IgD-negative memory B cell (primary cell): ENCODE data around the gene ST6GAL2. TPM values are rescaled to one million over a fixed set of nuclear protein-coding genes. Genes with fewer than 3 reads are reported as not detected.

Source experiments
- H3K27ac Mint-ChIP-seq, 3 donors: one replicate each; pipeline ENCODE4 v1.8.0; 2020 to 2022; ENCODE audit warnings: mild to moderate bottlenecking in 3 of 3, mixed read lengths in 3 of 3, moderate library complexity in 1 of 3
- H3K27me3 Mint-ChIP-seq: one replicate; pipeline ENCODE4 v1.8.0; 2021; ENCODE audit warnings: mixed read lengths
- H3K36me3 Mint-ChIP-seq: one replicate; pipeline ENCODE4 v1.8.0; 2020; ENCODE audit warnings: mild to moderate bottlenecking, mixed read lengths
- H3K4me1 Mint-ChIP-seq, 3 donors: one replicate each; pipeline ENCODE4 v1.8.0; 2020 to 2022; ENCODE audit warnings: mixed read lengths in 3 of 3, mild to moderate bottlenecking in 1 of 3
- H3K4me3 Mint-ChIP-seq, 4 donors: one replicate each; pipeline ENCODE4 v1.8.0; 2020 to 2022; ENCODE audit warnings: mild to moderate bottlenecking in 4 of 4, mixed read lengths in 4 of 4, moderate library complexity in 3 of 4
- H3K9me3 Mint-ChIP-seq, 3 donors: one replicate each; pipeline ENCODE4 v1.8.0; 2020 to 2021; ENCODE audit warnings: mixed read lengths in 3 of 3, mild to moderate bottlenecking in 1 of 3
- polyA plus RNA-seq: library from polyadenylated mRNA; unstranded; fragments of 300-500 nt; fragmentation: Illumina TruSeq; gene quantifications from one replicate; pipeline ENCODE4 v1.2.3, GENCODE V29; 2021

The ST6GAL2 gene, protein sequence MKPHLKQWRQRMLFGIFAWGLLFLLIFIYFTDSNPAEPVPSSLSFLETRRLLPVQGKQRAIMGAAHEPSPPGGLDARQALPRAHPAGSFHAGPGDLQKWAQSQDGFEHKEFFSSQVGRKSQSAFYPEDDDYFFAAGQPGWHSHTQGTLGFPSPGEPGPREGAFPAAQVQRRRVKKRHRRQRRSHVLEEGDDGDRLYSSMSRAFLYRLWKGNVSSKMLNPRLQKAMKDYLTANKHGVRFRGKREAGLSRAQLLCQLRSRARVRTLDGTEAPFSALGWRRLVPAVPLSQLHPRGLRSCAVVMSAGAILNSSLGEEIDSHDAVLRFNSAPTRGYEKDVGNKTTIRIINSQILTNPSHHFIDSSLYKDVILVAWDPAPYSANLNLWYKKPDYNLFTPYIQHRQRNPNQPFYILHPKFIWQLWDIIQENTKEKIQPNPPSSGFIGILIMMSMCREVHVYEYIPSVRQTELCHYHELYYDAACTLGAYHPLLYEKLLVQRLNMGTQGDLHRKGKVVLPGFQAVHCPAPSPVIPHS
- not detected for polyA plus RNA-seq

DNA sequence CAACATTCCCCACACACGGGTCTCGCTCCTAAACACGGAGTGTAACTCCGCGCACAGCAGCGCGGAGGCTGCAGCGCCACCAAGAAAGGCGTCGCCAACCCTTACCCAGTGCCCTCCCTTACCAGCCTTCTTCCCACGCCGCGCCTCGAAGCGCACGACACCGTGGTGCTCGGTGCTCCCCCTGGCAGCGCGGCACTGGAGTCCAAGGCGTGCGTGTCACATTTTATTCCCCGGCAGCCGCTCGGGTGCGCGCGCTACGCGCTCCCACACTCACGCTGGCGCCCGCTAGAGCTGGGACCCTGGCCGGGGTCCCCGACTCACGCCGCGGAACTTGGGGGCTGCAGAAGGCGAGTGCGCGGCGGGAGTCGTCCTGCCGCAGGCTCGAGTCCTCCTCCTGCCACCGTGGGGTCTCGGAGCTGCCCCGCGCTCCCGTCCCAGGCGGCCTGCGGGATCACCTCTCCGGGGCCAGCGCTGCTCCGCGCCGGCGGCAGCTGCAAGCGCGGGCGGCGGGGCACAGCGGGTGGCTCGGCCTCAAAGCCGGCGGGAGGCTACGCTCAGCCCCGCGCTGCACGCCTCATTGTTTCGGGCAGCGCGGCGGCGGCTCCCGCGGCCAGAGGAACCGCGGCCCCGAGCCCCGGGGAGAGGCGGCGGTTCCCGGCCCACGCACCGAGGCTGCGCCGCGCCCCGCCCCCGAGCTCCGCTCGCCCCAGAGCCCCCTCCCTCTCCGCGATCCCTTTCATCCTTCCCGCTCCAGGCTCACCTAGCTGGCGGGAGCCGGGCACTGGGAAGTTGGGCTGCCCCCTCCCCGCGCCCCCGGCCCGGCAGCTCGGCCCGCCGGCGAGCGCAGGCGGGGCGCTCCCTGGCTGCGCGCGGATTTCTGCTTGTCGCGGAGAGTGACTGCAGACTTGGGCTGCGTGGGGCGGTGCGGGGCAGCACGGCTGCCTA, at the start of gene ST6GAL2:
TSS of gene ST6GAL2 (minus strand) at position 197 of the 945 bp plus-strand sequence. CDS start 42,190 bp downstream, outside the sequence.
- Mint-ChIP-seq H3K36me3 (peaks cover 2% of the 10 kb centered on the region), H3K27ac (no peak within 1 kb of the TSS), H3K27me3 (peaks cover 18% of the 10 kb centered on the region), H3K9me3 (no peaks in the 10 kb centered on the region), H3K4me3 (peak within 1 kb of the TSS in 1 of 4 donors; percentile 49), H3K4me1 (no peaks in the 10 kb centered on the region)

DNA sequence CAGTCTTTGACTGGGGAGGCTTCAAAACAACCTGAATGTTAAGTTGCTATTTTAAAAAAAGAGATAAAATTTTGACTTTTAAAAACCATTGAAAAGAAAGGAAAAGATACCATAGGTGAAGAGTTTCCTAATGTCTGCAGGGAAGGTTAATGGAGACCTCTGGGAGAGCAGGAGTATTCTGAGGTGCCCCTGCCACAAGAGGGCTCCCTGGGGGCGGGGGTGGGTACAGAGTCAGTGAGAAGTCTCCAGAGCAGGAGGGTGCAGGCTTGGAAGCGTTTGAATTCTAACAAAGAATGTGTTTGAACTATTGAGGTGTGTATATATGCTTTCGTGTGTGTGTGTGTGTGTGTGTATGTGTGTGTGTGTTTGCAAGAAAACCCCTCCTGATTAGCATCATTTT, 46.7 kb upstream of the ST6GAL2 start:
- Mint-ChIP-seq H3K4me1 (no peaks in the 10 kb centered on the region), H3K36me3 (no peaks in the 10 kb centered on the region), H3K27me3 (no peaks in the 10 kb centered on the region), H3K4me3 (no peak overlapping the region), H3K9me3 (peaks cover 3 to 5% (median 3%) of the 10 kb centered on the region in 3 donors), H3K27ac (no peak overlapping the region)

- no peaks in the 10 kb centered on the region for H3K36me3 Mint-ChIP-seq
- H3K4me3 Mint-ChIP-seq = no peak overlapping the region
- no peak overlapping the region for H3K27ac Mint-ChIP-seq
- H3K27me3 Mint-ChIP-seq = no peaks in the 10 kb centered on the region
- peaks cover 3 to 9% (median 5%) of the 10 kb centered on the region in 3 donors for H3K9me3 Mint-ChIP-seq
- no peaks in the 10 kb centered on the region for H3K4me1 Mint-ChIP-seq
Measured at GRCh38 chr2:106931717-106932335, 45.9 kb upstream of the ST6GAL2 start.

DNA sequence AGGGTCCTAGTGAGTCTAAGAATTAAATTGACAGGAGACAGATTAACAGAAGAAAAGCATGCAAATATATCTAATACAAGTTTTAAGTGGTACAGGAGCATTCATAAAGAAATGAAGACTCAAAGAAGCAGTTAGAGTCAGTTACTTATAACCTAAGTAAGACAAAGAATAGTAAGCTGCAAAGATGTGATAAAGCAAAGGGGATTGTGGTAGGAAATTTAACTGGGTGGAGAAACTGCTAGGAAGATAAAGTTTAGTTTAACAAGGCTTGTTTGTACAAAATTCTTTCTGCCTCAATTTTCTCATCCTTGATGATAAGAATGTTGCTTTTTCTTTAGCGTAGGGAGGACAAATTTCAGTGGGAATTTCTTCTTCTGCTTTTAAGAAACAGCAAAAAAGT, 35.5 kb upstream of the ST6GAL2 start:
- H3K4me1 Mint-ChIP-seq = no peaks in the 10 kb centered on the region
- no peak overlapping the region for H3K27ac Mint-ChIP-seq
- no peaks in the 10 kb centered on the region for H3K36me3 Mint-ChIP-seq
- no peaks in the 10 kb centered on the region for H3K27me3 Mint-ChIP-seq
- H3K9me3 Mint-ChIP-seq = peaks cover 2 to 29% (median 3%) of the 10 kb centered on the region in 3 donors
- no peak overlapping the region for H3K4me3 Mint-ChIP-seq

DNA sequence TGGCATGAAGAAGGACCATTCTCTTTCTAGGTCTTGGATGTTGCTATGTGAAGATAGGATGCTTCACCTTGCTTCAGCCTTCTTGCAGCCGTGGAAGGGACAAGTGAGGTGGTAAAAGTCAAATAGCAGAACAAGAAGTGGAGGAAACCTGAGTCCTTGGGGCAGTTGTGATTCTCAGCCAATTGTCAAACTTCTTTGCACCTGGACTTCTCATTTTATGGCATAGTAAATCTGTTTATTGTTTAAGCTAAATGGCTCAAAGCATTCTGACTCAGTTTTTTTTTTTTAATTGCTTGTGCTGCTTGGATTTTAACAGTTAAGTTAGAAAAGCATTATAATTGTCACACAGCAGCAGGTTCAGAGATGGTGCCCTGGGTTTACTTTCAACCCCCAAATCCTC, 33.0 kb upstream of the ST6GAL2 start:
- Mint-ChIP-seq H3K27ac (no peak overlapping the region), H3K4me3 (no peak overlapping the region), H3K36me3 (no peaks in the 10 kb centered on the region), H3K4me1 (no peaks in the 10 kb centered on the region), H3K27me3 (no peaks in the 10 kb centered on the region), H3K9me3 (peaks cover 0 to 21% (median 3%) of the 10 kb centered on the region in 3 donors)

DNA sequence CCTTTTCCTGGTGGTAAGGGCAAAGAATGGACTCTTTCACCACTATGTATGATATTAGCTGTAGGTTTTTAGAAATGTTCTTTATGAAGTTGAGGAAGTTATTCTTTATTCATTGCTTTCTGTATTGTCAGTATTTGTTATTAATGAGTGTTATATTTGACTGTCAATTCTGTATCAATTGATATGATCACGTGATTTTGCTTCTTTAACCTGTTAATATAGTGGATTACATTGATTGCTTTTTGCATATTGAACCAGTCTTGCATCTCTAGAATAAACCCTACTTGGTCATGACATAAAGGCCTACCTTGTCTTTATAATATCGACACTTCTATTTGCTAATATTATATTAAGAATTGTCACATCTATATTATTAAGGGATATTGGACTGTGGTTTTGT, 18.3 kb upstream of the ST6GAL2 start:
- H3K27me3 Mint-ChIP-seq = no peaks in the 10 kb centered on the region

DNA sequence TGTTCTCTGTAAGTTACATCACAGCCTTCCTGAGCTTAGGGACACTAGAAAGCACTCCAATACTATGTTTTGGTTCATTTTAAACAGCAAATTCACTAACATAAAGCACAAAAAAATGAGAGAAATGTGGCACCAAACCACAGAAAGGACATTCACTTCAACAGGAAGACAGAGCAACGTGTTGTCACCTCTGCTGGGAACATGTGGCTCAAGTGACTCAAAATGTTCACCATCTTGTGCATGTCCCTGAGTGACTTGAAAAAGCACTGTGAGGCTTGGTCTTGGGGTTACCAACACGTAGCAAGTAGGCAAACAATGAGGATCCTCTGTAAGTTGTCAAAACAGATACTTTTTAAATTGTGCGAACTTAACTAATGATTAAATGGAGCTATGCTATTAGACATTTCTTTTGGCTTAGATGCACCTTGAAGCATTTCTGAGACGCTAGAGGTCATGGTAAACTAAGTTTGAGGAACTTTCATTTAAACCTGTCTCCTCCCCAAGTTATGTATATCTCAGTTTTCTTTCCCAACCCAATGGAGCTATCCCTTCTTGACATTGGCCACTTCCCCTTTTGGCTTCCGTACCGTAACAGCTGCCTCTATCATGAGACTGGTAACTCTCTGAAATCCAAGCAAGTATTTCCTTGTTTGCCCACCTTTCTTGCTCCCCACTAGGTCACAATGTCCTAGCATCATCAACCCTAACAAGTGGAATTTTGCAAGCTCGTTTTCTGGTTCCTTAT, 14.0 kb upstream of the ST6GAL2 start:
- Mint-ChIP-seq H3K27ac (no peak overlapping the region), H3K4me1 (no peaks in the 10 kb centered on the region), H3K36me3 (no peaks in the 10 kb centered on the region), H3K4me3 (no peak overlapping the region), H3K27me3 (no peaks in the 10 kb centered on the region), H3K9me3 (peaks cover 5 to 9% (median 5%) of the 10 kb centered on the region in 3 donors)

More for the DNA sequence above, 18.3 kb upstream of the ST6GAL2 start:
- no peak overlapping the region for H3K27ac Mint-ChIP-seq
- H3K36me3 Mint-ChIP-seq = no peaks in the 10 kb centered on the region
- no peak overlapping the region for H3K4me3 Mint-ChIP-seq
- H3K9me3 Mint-ChIP-seq = peaks cover 0 to 9% (median 5%) of the 10 kb centered on the region in 3 donors
- no peaks in the 10 kb centered on the region for H3K4me1 Mint-ChIP-seq

GRCh38 chr2:106894545-106894944, 8.6 kb upstream of the ST6GAL2 start:
- no peaks in the 10 kb centered on the region for H3K36me3 Mint-ChIP-seq
- peaks cover 0 to 9% (median 2%) of the 10 kb centered on the region in 3 donors for H3K9me3 Mint-ChIP-seq
- no peaks in the 10 kb centered on the region for H3K4me1 Mint-ChIP-seq
- H3K4me3 Mint-ChIP-seq = peak overlapping the region in 1 of 4 donors; percentile 5
- no peak overlapping the region for H3K27ac Mint-ChIP-seq
- H3K27me3 Mint-ChIP-seq = no peaks in the 10 kb centered on the region

DNA sequence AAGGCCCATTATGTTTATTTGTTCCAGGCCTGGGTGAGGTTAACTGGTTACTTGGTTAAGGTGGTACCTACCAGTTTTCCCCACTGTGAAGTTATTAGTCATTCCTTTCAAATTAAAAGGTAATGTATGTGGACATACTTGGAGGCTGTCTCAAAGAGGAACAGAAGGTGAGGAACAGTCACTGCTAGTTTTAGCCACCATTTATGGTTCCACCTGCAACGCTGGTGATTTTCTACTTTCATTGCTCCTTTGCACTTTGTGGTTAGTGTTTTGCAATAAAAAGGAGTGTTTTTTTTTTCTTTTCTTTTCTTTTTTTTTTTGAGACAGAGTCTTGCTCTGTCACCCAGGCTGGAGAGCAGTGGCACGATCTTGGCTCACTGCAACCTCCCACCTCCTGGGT, 6.1 kb upstream of the ST6GAL2 start:
- H3K4me1 Mint-ChIP-seq = no peaks in the 10 kb centered on the region
- H3K36me3 Mint-ChIP-seq = no peaks in the 10 kb centered on the region
- no peak overlapping the region for H3K27ac Mint-ChIP-seq
- peaks cover 5% of the 10 kb centered on the region for H3K27me3 Mint-ChIP-seq
- H3K4me3 Mint-ChIP-seq = no peak overlapping the region
- H3K9me3 Mint-ChIP-seq = peaks cover 0 to 9% (median 2%) of the 10 kb centered on the region in 3 donors

DNA sequence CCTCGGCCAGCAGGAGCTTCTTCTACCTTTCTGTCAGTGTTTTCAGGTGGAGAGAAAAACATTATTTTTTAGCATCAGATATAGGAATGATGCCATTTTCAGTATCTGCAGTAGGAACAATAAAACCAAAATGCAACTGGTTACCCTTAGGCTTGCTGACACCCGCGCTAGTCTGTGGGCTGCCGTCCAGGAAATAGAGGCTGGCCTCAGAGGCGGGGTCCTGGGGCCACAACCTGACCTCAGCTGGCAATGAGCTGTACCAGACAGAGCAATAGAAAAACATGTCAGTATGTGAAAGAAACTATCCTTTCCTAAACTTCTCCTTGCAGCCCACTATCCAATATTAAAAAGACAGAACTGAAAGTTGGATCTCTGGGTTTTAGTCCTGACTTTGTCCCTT, 4.6 kb upstream of the ST6GAL2 start:
- Mint-ChIP-seq H3K4me3 (no peak overlapping the region), H3K27me3 (peaks cover 9% of the 10 kb centered on the region), H3K36me3 (no peaks in the 10 kb centered on the region), H3K27ac (no peak overlapping the region), H3K4me1 (no peaks in the 10 kb centered on the region), H3K9me3 (peaks cover 0 to 4% (median 0%) of the 10 kb centered on the region in 3 donors)

DNA sequence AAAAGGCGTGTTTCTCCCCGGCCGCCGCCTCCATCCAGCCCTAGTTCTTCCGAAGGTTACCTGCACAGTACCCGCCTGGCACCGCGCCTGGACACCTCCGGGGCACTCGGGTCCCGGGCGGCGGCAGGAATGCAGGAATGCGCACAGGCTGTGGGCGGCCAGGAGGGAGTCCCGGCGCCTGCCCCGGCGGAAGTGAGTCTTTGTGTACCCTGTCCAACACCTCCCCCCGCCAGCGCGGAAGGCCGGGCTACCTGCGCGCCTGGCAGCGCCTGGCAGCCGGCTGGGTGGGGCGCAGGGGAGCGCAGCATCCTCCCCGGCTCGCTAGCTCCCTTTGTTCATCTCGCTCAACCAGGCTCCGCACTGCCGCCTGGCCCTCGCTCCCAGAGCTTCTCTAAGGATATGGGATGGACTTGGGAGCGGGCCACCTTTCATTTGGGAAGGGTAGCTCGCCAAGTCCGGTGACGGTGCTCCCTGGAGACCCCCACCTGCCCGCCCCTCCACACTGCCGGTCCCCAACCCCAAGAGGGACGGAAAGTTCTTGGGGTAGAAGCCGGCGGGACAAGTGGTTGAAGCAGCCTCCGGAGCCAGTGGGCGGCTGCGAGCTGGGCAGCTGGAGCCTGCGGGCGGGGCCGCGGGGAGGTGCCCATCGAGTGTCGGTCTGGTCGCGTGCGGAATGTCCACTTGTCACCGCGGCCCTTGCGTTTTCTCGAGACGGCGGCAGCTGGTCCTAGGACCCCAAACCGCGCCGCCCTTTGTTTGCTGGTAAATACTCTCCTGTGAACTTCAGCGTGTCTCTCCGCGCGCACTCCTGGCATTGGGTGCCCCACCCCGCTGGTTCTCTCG, 1.2 kb upstream of the ST6GAL2 start:
- Mint-ChIP-seq H3K36me3 (peaks cover 2% of the 10 kb centered on the region), H3K9me3 (no peaks in the 10 kb centered on the region), H3K27me3 (peaks cover 18% of the 10 kb centered on the region), H3K4me1 (no peaks in the 10 kb centered on the region), H3K4me3 (no peak overlapping the region), H3K27ac (no peak overlapping the region)

- Mint-ChIP-seq H3K27ac (no peak overlapping the region), H3K4me3 (no peak overlapping the region), H3K27me3 (peaks cover 18% of the 10 kb centered on the region), H3K9me3 (no peaks in the 10 kb centered on the region), H3K4me1 (no peaks in the 10 kb centered on the region), H3K36me3 (peaks cover 2% of the 10 kb centered on the region)
Measured at GRCh38 chr2:106885329-106885728, 638 bp downstream of the ST6GAL2 start.

- H3K36me3 Mint-ChIP-seq = peaks cover 2% of the 10 kb centered on the region
- H3K27me3 Mint-ChIP-seq = peaks cover 17% of the 10 kb centered on the region
- peaks cover 0 to 4% (median 0%) of the 10 kb centered on the region in 3 donors for H3K9me3 Mint-ChIP-seq
- no peaks in the 10 kb centered on the region for H3K4me1 Mint-ChIP-seq
- H3K4me3 Mint-ChIP-seq = no peak overlapping the region
- no peak overlapping the region for H3K27ac Mint-ChIP-seq
Measured at GRCh38 chr2:106882673-106883072, 3.3 kb downstream of the ST6GAL2 start.
